HG02943 (cell line): Measurements from ENCODE around the gene ARFGAP2.
"Not testable (repeated sequence)": the region's sequence is repeated elsewhere in the genome, so short reads cannot be mapped to it uniquely, and the experiment has no call there.

Experiments used
- ATAC-seq: cut with Tn5 transposase; IDR thresholded peaks from one replicate; pipeline ENCODE4 v1.9.1; 2021; ENCODE audit warnings: mild to moderate bottlenecking, low read depth, moderate library complexity; ENCODE audit not compliant: unreplicated experiment

ARFGAP2 gene

DNA sequence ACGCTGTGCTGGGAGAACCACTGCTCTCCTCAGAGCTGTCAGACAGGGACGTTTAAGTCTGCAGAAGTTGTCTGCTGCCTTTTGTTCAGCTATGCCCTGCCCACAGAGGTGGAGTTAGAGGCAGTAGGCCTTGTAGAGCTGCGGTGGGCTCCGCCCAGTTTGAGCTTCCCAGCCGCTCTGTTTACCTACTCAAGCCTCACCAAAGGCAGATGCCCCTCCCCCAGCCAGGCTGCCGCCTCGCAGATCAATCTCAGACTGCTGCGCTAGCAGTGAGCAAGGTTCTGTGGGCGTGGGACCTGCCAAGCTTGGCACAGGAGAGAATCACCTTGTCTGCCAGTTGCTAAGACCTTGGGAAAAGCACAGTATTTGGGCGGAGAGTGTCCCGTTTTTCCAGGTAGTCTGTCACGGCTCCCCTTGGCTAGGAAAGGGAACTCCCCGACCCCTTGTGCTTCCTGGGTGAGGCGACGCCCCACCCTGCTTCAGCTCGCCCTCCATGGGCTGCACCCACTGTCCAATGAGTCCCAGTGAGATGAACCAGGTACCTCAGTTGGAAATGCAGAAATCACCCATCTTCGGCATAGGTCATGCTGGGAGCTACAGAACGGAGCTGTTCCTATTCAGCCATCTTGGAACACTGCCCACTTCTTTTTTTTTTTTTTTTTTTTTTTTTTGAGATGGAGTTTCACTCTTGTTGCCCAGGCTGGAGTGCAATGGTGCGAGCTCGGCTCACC is 57.6 kb downstream of the ARFGAP2 start:
- ATAC-seq = not testable (repeated sequence)
